ENCODE measurements around the gene HBE1. TPM values are rescaled to one million over a fixed set of nuclear protein-coding genes. Genes with fewer than 3 reads are reported as not detected.

The HBE1 gene
- total and polyA plus RNA-seq, 10 of the 15 experiments (the other 5 are each of a cell fraction or from before 2014, with no cell fraction given) = 0.13 to 2.7 (median 0.62) TPM; not detected in 5

- no peak for DNase-seq (ENCODE audit: low read depth, low spot score)
- intact Hi-C loops (cut with micrococcal nuclease; ENCODE audit: unreplicated experiment) = no loop called here
- TF ChIP-seq SP1 (IDR thresholded peaks at IDR 0.05; ENCODE audit: low read depth, low read length) = no peak
- TF ChIP-seq KDM1A (IDR thresholded peaks at IDR 0.05; ENCODE audit: borderline replicate concordance) = no peak
- in situ Hi-C loops (cut with MboI) = no loop called here
- Histone ChIP-seq H2AFZ (ENCODE audit: control insufficient read depth, low read depth, low read length) (no peak overlapping the region), H3K9ac (ENCODE audit: control insufficient read depth, insufficient read depth, low read length) (no peak overlapping the region), H4K20me1 (ENCODE audit: control insufficient read depth, insufficient read depth) (no peaks in the 10 kb centered on the region), H3K4me1 (ENCODE audit: control insufficient read depth, insufficient read depth, low read length) (no peaks in the 10 kb centered on the region), H3K27me3 (replicated peaks in 1 of 2; ENCODE audit: control insufficient read depth in 2 of 2, insufficient read depth in 2 of 2, low read length in 1 of 2) (no peaks in the 10 kb centered on the region), H3K9me3 (replicated peaks; ENCODE audit: control insufficient read depth, insufficient read depth, low read length) (no peaks in the 10 kb centered on the region), H3K27ac (ENCODE audit: control insufficient read depth, insufficient read depth) (no peak overlapping the region), H3K4me3 (no peak overlapping the region), H3K36me3 (ENCODE audit: control insufficient read depth in 2 of 2, insufficient read depth in 2 of 2, low read length in 1 of 2) (no peaks in the 10 kb centered on the region), H3K4me2 (ENCODE audit: control insufficient read depth, insufficient read depth) (no peak overlapping the region), H3K79me2 (ENCODE audit: control insufficient read depth, insufficient read depth, low read length) (no peaks in the 10 kb centered on the region)
- ChIA-PET RAD21 (ENCODE audit: unreplicated experiment) (no interaction called here), SMC1A (ENCODE audit: uncharacterized antibody, unreplicated experiment) (no interaction called here), CTCF (no interaction called here), POLR2A (no interaction called here)
- no peak for FAIRE-seq
- 46% methylated on average over 2 of the region's 2 CpGs for WGBS (ENCODE audit: insufficient coverage, insufficient replicate concordance, low lambda C conversion rate, missing lambda C conversion rate)
- no TSS peak for BruUV-seq (replicated peaks)
- no peak for ATAC-seq
These were observed 12.9 kb upstream of the HBE1 start for GRCh38 chr11:5282628-5283027.

- RAD21 ChIA-PET (ENCODE audit: unreplicated experiment) = no interaction called here
- no TSS peak for BruUV-seq (replicated peaks)
- SMC1A ChIA-PET (ENCODE audit: uncharacterized antibody, unreplicated experiment) = interaction anchor here (1.5 to 2.5 kb wide), 2 partner anchors 9 to 53 kb away, joined by 3 to 8 read pairs; no protein-coding TSS in a partner anchor
- Histone ChIP-seq H3K4me2 (ENCODE audit: control insufficient read depth, insufficient read depth) (no peak overlapping the region), H3K36me3 (ENCODE audit: control insufficient read depth in 2 of 2, insufficient read depth in 2 of 2, low read length in 1 of 2) (no peaks in the 10 kb centered on the region), H3K9me3 (replicated peaks; ENCODE audit: control insufficient read depth, insufficient read depth, low read length) (no peaks in the 10 kb centered on the region), H2AFZ (ENCODE audit: control insufficient read depth, low read depth, low read length) (no peak overlapping the region), H3K4me3 (no peak overlapping the region), H3K79me2 (ENCODE audit: control insufficient read depth, insufficient read depth, low read length) (no peaks in the 10 kb centered on the region), H3K9ac (ENCODE audit: control insufficient read depth, insufficient read depth, low read length) (no peak overlapping the region), H3K27me3 (replicated peaks in 1 of 2; ENCODE audit: control insufficient read depth in 2 of 2, insufficient read depth in 2 of 2, low read length in 1 of 2) (no peaks in the 10 kb centered on the region), H3K4me1 (ENCODE audit: control insufficient read depth, insufficient read depth, low read length) (no peaks in the 10 kb centered on the region), H4K20me1 (ENCODE audit: control insufficient read depth, insufficient read depth) (no peaks in the 10 kb centered on the region), H3K27ac (ENCODE audit: control insufficient read depth, insufficient read depth) (no peak overlapping the region)
- DNase-seq (ENCODE audit: low read depth, low spot score) (no peak), FAIRE-seq (no peak), ATAC-seq (no peak)
- CTCF ChIA-PET = interaction anchor here (1.6 kb wide), 1 partner anchor 8 kb away, joined by 9 read pairs; no protein-coding TSS in a partner anchor
- in situ Hi-C loops (cut with MboI) (no loop called here), intact Hi-C loops (cut with micrococcal nuclease; ENCODE audit: unreplicated experiment) (no loop called here)
- POLR2A ChIA-PET = no interaction called here
- no peak for TF ChIP-seq DPF2 (IDR thresholded peaks at IDR 0.05)
- TF ChIP-seq NFYA (IDR thresholded peaks at IDR 0.05; ENCODE audit: borderline replicate concordance, low read depth, low read length) = no peak
- TF ChIP-seq PML (IDR thresholded peaks at IDR 0.05; ENCODE audit: low read length) = no peak
- no peak for TF ChIP-seq IRF5 (IDR thresholded peaks at IDR 0.05; ENCODE audit: borderline replicate concordance)
- no peak for TF ChIP-seq IRF3 (IDR thresholded peaks at IDR 0.05)
- TF ChIP-seq CREM (IDR thresholded peaks at IDR 0.05; ENCODE audit: low read depth) = no peak
- TF ChIP-seq ZNF274 (IDR thresholded peaks at IDR 0.05; ENCODE audit: insufficient read depth, insufficient read length) = no peak
- TF ChIP-seq NKRF (conservative IDR thresholded peaks at IDR 0.05) = no peak
- TF ChIP-seq PBX3 (IDR thresholded peaks at IDR 0.05; ENCODE audit: insufficient replicate concordance, low read depth, low read length) = no peak
- TF ChIP-seq FOS (IDR thresholded peaks at IDR 0.05; ENCODE audit: borderline replicate concordance, extremely low read depth, insufficient read length) = no peak
- TF ChIP-seq MXI1 (IDR thresholded peaks at IDR 0.05; ENCODE audit: low read depth, low read length) = no peak
- TF ChIP-seq HCFC1 (IDR thresholded peaks at IDR 0.05; ENCODE audit: low read length) = no peak
These were observed 11.9 kb upstream of the HBE1 start for GRCh38 chr11:5281596-5281995.
